HG03175 (cell line): Measurements from ENCODE around the gene TNFSF10.
A peak's percentile ranks its signal among the peaks of the same experiment; 100 is the strongest.
"Not testable (repeated sequence)": the region's sequence is repeated elsewhere in the genome, so short reads cannot be mapped to it uniquely, and the experiment has no call there.

Experiments
- ATAC-seq: cut with Tn5 transposase; IDR thresholded peaks from one replicate; pipeline ENCODE4 v1.9.1; 2021; ENCODE audit warnings: mild to moderate bottlenecking, moderate library complexity; ENCODE audit not compliant: unreplicated experiment

The TNFSF10 gene

DNA sequence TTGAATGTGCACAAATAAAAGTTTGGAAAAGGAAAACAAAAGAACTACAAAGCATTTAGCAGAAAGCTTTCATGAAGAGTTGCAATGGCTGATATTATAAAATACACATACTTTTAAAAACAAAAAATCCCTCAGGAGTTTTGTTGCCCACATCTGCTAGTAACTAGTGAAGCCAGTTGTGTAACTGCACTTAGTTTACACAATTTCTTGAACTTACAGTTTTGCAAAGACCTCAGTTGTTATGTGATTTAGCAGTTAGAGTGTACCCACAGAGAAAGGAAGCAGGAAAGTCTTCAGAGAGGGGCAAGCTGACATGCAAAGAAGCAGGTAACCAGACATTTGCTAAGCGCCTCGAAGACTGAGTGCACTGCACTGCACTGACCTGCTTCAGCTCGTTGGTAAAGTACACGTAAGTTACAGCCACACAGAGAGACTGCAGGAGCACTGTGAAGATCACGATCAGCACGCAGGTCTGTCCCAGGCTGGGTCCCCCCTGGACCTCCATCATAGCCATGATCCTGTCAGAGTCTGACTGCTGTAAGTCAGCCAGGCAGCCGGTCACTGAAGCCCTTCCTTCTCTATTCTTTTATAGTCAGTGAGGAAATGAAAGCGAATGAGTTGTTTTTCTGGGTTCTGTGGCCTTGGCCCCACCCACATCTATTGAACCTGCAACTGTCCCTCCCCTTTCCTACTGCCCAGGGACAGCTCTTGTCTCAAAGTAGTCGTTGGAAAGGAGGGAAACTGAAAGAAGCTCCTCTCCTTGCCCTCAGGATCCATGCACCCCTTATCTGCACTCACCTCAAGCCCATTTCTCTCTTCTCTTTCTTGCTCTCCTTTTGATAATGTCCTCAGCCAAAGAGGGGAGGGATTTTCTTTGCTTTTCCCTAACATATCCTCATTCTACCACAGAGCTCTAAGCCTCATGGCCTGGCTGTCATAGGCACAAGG lies at the start of gene TNFSF10:
Gene TNFSF10, minus strand, starts transcription at position 560 of the 948 bp plus-strand sequence. Its CDS starts 46 bp downstream, at position 514.
- ATAC-seq, result peak; percentile 94

DNA sequence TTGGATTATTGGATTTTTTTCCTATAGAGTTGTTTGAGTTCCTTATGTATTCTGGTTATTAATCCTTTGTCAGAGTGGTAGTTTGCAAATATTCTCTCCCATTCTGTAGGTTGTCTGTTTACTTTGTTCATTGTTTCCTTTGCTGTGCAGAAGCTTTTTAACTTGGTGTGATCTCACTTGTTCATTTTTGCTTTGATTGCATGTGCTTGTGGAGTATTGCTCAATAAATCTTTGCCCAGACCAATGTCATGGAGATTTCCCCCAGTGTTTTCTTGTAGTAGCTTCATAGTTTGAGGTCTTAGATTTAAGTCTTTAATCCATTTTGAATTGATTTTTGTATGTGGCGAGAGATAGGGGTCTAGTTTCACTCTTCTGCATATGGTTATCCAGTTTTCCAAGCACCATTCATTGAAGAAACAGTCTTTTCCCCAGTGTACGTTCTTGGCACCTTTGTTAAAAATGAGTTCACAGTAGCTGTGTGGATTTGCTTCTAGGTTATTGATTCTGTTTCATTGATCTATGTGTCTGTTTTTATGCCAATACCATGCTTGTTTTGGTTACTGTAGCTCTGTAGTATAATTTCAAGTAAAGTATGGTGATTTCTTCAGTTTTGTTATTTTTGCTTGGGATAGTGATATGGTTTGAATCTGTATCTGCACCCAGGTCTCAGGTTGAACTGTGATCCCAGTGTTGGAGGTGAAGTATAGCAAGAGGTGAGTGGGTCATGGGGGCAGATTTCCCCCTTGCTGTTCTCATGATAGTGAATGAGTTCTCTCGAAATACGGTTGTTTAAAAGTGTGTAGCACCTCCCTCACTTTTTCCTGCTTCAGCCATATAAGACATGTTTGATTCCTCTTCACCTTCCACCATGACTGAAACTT lies 46.1 kb upstream of the TNFSF10 start:
- ATAC-seq, result no peak

DNA sequence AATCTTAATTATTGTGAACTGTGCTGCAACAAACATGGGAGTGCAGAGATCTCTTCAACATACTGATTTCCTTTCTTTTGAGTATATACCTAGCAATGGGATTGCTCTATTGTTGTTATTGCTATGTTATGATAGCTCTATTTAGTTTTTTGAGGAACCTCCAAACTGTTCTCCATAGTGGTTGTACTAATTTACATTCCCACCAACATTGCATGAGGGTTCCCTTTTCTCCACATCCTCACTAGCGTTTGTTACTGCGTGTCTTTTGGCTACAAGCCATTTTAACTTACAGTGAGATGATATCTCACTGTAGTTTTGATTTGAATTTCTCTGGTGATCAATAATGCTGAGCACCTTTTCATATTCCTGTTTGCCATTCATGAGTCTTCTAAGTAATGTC lies 45.5 kb upstream of the TNFSF10 start:
- no peak for ATAC-seq

DNA sequence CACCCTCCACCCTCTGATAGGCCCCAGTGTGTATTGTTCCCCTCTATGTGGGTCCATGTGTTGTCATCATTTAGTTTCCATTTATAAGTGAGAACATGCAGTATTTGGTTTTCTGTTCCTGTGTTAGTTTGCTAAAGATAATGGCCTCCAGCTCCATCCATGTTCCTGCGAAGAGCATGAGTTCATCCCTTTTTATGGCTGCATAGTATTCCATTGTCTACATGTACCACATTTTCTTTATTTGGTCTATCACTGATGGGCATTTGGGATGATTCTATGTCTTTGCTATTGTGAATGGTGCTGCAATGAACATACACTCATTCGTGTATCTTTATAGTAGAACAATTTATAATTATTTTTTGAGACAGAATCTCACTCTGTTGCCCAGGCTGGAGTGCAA lies 43.6 kb upstream of the TNFSF10 start:
- not testable (repeated sequence) for ATAC-seq

DNA sequence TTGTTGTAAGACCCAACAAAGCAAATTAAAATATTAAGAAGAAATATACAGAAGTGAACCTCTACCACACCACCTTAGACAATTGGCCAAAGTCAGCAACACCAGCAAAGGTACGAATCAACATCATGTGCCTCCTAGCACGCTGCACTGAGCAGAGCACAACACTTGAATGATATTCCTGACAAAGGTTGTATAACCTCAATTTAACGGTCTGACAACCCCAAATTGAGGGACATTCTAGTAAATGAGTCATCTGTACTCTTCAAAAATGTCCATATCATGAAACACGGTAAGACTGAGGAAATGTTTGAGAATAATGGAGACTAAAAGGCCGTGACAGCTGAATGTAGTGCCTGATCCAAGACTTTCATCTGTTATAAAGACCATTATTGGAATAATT lies 41.3 kb upstream of the TNFSF10 start:
- no peak for ATAC-seq

DNA sequence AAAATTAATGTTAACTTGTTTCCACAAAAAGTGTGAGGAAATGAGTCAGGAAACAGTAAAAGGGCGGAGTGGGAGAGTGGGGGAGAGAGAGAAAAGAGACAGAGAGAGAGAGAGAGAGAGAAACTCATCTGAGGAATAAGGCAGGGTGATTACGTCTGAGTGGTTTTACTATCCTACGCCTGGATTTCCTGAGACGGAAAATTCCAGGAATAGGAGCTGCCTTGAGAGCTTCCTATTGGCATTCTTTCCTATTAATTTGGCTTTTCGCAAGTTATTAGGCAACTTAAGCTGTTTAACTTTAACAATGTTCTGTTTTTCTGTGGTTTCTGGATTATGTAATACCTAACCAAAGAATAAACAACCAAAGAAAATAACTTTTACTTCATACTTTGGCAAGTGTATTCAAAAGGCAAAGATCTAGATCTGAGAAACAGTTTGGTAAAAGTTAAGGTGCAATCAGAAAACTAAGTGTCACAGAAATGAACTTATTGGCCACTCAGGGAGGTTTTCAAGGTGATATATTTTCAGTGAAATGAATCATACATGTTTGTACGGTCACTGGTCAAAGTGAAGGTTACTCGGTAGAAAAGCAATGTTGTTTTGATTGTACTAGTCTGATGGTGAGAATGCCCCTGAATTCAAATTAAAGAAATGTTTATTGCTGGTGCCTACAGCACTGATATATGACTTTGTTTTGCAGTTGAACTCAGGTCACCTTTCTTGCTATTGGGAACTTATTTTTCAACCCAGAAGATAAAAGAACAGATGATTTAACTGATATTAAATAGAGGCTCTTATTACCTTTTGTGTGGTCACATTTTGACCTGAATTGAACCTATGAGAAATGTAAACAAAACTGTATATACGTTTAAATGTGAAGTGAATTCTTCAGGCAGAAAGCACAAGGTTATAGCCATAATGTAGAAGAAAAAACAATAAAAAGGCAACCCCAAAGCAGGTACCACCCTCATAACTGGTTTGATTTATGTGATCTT lies 39.9 kb upstream of the TNFSF10 start:
- peak; percentile 74 for ATAC-seq

DNA sequence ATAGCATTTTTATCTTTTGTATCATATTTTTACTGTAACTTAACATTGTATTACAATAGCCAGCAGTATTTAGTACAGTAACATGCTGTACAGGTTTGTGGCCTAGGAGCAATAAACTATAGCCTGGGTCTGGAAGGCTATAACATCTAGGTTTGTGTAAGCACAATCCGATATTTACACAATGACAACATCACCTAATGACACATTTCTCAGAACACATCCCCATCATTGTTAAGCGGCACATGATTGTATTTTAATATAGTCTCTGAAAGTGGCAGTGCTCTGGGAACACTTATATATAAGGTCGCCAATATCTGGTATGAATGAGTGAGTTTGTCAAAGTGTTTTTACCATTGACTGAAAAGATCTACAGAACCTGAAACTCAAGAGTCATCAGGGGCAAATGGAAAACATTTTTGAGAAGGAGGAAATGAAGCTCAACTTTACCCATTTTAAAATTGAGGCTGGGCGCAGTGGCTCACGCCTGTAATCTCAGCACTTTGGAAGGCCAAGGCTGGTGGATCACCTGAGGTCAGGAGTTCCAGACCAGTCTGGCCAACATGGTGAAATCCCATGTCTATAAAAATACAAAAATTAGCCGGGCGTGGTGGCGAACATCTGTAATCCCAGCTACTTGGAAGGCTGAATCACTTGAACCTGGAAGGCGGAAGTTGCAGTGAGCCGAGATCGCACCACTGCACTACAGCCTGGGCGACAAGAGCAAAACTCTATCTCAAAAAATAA lies 38.8 kb upstream of the TNFSF10 start:
- no peak for ATAC-seq

DNA sequence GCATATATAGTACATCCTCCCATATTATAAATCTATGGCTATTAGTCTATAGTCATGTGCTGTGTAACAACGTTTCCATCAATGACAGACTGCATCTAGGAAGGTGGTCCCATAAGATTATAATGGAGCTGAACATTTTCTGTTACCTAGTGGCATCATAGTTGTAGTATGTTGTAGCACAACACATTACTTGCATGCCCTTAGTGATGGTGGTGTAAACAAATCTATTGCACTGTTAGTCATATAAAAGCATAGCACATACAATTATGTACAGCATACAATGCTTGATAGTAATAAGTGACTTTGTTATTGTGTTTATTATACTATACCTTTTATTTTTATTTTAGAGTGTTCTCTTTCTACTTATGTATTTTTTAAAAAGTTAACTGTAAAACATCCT lies 37.4 kb upstream of the TNFSF10 start:
- ATAC-seq, result no peak

DNA sequence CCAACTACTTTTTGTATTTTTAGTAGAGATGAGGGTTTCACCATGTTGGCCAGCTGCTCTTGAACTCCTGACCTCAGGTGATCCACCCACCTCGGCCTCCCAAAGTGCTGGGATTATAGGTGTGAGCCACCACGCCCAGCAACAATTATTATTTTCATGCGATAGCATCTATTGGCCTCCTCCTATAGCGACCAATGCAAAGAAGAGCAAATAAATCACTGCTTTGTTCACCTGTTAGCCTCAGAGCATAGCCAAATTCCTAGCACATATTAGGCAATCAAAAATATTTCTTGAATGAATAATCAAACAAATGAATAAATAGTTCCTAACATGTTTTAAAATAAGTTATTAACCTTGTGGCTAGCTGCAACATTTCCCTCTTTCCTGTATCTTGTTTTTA lies 36.8 kb upstream of the TNFSF10 start:
- ATAC-seq, result no peak

DNA sequence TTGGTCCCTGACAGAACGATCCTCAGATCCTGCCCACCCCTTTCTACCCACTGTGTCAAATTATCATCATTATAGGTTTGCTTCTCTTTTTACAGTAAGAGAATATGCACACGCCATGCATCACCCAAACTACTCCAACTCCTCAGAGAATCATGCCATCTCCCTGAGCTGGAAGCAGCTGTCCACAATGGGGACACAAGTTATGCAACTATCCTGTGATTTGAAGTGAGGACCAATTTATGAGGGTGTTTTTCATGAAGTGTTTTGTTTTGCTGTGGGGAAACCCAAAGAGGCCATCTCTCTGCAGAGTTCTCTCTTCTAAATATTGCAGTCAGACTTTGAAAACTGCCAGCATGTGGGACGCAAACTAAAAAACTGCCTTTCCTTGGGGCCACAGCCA lies 35.8 kb upstream of the TNFSF10 start:
- ATAC-seq, result no peak

DNA sequence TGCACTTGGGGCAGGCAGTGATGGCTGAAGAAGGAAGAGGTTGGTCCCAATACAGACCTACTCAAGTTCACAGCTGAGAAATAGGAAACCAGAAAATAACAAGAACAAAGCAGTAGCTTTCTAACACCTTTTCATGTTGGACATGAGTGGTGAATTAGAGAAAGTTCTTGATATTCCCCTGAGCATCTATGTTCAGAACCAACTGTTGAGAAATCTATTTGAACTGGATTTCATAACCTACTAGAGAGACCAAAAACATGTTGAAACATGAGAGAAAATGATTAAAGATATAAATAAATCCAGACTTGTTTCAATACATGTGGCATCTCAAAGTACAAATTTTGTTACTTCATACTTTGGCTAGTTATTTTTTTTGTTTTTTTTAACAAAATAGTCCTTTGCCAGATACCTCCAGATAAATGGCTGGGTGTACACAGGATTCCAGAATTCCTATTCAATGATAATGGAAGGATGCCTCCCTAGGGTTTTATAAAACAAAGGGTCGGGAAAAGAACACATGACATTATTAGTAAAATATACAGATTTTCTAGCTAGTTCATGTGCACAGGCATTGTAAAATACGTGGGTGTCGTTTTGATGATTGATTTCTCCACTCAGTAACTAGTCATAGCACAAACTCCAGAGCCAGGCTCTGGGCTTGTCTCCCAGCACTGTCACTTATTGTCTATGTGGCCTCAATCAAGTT lies 34.4 kb upstream of the TNFSF10 start:
- ATAC-seq, result no peak

DNA sequence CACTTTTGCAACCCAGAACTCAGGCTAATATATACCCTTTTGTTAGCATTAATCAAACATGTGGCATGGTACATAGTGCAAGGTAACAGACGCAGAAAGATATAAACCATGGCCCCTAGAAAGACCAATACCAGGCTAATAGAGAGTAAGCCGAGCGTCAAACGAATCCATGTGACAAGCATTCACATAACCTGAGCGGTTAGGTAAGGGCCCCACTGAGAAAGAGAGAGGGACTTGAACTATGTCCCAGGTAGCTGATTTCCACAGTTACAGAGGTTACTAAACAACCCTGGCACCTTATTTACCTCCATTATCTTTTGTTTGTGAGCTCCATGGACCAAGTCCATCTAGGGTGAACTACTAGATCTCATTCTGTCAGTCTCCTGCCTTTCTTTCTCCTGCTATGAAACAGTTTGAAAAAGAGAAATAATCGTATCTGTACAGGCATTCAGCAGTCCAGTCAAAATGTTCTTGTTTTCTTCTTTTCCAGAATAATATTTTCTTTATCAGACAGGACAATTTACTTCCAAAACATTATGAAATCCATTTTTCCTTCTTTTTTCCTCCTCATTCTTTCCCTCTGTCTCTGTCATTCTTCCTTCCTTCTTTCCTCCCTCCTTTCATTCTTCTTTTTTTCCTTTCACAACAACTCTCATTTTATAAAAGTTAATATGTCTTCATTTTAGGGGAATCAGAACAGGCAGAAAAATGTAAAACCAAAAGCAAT lies 30.5 kb upstream of the TNFSF10 start:
- ATAC-seq, result no peak

DNA sequence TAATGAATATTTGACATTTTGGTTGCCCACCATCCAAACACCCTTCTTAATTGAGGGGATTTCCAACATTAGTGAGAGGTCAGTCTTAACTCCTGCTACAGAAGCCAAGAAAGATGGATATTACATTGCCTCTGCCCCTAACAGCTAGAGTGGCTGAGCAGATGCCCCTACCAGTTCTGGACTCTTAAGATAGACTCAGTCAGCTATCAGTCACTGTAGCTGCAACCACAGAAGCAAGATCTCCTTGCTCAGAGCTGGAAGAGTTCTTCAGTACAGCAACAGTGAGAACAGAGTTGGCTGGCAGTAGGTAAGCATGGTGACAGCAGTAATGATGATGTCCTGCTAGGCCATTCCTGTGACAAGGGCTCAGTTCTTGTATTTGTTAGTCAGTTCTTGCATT lies 29.4 kb upstream of the TNFSF10 start:
- ATAC-seq, result no peak

DNA sequence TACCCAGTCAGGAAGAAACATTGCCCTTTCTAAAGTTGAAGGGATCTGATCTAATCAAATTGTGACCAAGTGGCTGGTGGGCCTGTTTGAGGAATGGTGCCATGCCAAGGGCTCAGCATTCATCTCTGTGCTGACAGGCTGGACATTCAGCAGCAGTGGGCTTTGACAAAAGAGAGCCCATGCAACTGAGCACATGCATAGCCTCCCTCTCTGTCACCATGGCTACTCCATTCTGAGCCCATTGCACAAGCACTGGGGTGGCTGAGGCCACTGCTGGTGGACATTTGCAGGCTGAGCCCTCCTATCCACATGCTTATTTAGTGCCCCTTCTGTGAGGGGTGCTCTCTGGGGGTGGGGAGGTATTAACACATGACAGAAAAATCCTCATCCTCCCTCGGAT lies 28.6 kb upstream of the TNFSF10 start:
- no peak for ATAC-seq

DNA sequence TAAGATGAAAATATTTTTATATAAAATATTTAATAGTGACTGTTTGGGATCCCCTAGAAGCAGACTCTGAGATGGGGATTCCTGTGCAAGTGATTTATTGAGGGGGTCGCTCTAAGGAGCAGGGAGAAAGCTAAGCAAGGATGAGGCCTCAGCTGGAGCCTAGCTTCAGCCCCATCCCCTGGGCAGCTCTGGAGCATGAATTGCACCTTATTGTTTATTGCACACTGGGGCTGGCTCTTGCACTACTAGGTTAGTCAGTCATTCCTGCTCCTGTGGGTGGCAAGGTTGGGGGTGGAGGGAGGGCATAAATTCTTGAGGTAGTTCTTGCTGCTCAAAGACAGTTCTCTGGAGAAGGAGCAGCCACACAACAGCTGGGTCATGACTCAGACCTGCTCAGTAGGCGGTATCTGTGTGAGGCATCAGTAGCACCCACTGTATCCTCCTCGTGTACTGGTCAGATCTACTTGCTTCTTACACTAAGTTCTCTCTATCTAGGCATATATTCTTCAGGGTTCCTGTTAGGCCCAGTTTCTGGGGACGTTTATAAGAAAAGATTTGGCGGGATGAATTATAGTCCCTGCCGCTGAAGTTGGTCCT lies 27.2 kb upstream of the TNFSF10 start:
- no peak for ATAC-seq

DNA sequence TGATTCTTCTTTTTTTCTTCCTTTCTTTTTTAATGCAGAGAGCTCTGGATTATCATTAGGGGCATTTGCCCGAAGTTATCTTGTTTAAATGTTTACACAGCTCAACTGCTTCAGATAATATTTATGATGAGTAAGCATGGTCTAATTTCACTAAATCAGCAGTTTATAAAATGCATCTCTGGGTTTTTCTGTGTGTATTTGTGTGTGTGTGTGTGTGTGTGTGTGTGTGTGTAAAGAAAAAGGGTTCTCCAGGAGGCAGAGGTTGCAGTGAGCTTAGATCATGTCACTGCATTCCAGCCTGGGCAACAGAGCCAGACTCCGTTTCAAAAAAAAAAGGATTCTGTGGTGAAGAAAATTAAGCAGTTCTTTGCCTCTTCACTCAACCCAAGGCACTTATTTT lies 25.9 kb upstream of the TNFSF10 start:
- ATAC-seq, result no peak

DNA sequence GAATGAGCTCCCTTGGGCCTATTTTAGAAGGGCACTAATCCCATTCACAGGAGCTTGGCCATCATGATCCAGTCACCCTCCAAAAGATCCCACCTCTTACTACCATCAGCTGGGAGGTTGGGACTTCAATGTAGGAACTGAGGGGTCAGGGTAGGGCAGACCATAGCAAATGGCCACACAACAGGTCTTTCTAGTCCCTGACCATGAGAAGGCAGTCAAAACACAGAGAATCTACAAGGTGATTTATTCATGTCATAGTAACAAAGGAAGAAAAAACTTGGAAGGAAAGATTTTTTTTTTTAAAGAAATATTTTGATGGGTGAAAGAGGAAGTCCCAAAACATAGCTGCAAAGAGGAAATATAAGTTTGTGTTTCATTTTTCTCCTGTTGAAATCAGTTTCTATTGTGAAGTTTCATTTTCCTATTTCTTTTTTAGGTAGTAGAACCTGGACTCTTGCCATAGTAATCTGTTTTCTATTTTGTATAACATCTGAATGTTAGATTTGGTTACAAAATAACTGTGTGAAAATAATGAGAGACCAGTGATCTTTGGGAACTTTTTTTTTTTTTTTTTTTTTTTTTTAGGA lies 23.5 kb upstream of the TNFSF10 start:
- ATAC-seq, result peak; percentile 59

DNA sequence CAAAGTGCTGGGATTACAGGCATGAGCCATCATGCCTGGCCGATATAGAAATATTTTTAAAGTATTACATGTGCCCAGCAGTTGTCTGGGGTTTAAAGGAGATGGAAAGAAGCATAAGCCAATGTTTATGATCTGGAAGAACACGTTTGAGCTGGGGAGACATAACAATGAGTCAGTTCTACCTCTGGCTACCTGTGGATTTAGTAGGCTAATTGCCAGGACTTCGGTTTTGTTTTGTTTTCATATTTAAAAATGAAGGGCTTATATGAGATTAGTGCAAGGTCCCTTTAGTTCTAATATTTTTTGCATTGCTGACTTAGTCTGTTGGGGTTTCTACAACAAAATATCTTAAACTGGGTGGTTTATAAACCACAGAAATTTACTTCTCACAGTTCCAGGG lies 22.9 kb upstream of the TNFSF10 start:
- ATAC-seq, result no peak
